Fibroblast of mammary gland (primary cell): ENCODE results near the gene GDI1.

Experiments
- DNase-seq: peaks from one replicate; pipeline ENCODE4 v3.0.0-alpha.2; 2010; ENCODE audit warnings: low read depth
- H3K4me3 ChIP-seq: 2 replicates; pipeline ENCODE4 v1.5.1; 2011; ENCODE audit warnings: low read depth, mild to moderate bottlenecking, low read length, moderate library complexity; ENCODE audit not compliant: control insufficient read depth
- TF ChIP-seq, protein P1 (sequence below): conservative IDR thresholded peaks from 2 replicates; pipeline ENCODE4 v1.5.1; 2011; ENCODE audit warnings: low read depth, low read length, inconsistent platforms; ENCODE audit not compliant: control insufficient read depth, insufficient read depth

Gene GDI1

GRCh38 chrX:154428176-154429171 lies 8.5 kb upstream of the GDI1 start, which contains the start of gene ATP6AP1:
ATP6AP1 (plus strand) TSS chrX:154428677; CDS start chrX:154428693, 16 bp downstream.
- TF ChIP-seq, protein P1, sequence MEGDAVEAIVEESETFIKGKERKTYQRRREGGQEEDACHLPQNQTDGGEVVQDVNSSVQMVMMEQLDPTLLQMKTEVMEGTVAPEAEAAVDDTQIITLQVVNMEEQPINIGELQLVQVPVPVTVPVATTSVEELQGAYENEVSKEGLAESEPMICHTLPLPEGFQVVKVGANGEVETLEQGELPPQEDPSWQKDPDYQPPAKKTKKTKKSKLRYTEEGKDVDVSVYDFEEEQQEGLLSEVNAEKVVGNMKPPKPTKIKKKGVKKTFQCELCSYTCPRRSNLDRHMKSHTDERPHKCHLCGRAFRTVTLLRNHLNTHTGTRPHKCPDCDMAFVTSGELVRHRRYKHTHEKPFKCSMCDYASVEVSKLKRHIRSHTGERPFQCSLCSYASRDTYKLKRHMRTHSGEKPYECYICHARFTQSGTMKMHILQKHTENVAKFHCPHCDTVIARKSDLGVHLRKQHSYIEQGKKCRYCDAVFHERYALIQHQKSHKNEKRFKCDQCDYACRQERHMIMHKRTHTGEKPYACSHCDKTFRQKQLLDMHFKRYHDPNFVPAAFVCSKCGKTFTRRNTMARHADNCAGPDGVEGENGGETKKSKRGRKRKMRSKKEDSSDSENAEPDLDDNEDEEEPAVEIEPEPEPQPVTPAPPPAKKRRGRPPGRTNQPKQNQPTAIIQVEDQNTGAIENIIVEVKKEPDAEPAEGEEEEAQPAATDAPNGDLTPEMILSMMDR: no peak
- H3K4me3 ChIP-seq: peak within 1 kb of the TSS; percentile 58

GRCh38 chrX:154429711-154430110 lies 7.2 kb upstream of the GDI1 start:
- peak overlapping the region; percentile 58 for H3K4me3 ChIP-seq
- no peak for DNase-seq
- TF ChIP-seq, protein P1: no peak

More at GRCh38 chrX:154428176-154429171, 8.5 kb upstream of the GDI1 start, which contains the start of gene ATP6AP1:
- DNase-seq: peak; percentile 92

DNA sequence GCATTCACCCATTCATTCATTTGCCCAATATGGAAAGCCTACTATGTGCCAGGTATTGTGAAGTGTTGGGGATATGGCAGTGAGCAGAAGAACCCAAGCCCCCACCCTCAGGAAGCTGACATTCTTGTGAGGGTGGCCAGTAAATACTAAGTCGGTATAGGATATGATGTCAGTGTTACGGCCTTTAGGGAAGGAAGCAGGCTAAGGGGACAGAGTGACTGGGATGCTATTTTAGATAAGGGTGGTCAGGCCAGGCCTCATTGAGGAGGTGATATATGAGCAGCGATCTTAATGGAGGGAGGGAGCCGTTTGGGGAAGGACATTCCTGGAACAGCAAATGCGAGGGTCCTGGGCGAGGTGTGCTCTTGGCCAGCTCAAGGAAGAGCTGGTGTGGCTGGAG lies 6.5 kb upstream of the GDI1 start:
- no peak for DNase-seq
- TF ChIP-seq, protein P1: no peak
- H3K4me3 ChIP-seq: no peak overlapping the region

- no peak overlapping the region for H3K4me3 ChIP-seq
- TF ChIP-seq, protein P1: no peak
- no peak for DNase-seq
Observed at GRCh38 chrX:154430916-154431315, 6.0 kb upstream of the GDI1 start.

GRCh38 chrX:154431341-154431740 lies 5.6 kb upstream of the GDI1 start:
- H3K4me3 ChIP-seq: no peak overlapping the region
- TF ChIP-seq, protein P1: no peak
- no peak for DNase-seq

- no peak for DNase-seq
- TF ChIP-seq, protein P1: no peak
- H3K4me3 ChIP-seq: no peak overlapping the region
Observed at GRCh38 chrX:154432210-154432609, 4.7 kb upstream of the GDI1 start.
